ENCODE results near the gene NDUFS6.

NDUFS6 gene

DNA sequence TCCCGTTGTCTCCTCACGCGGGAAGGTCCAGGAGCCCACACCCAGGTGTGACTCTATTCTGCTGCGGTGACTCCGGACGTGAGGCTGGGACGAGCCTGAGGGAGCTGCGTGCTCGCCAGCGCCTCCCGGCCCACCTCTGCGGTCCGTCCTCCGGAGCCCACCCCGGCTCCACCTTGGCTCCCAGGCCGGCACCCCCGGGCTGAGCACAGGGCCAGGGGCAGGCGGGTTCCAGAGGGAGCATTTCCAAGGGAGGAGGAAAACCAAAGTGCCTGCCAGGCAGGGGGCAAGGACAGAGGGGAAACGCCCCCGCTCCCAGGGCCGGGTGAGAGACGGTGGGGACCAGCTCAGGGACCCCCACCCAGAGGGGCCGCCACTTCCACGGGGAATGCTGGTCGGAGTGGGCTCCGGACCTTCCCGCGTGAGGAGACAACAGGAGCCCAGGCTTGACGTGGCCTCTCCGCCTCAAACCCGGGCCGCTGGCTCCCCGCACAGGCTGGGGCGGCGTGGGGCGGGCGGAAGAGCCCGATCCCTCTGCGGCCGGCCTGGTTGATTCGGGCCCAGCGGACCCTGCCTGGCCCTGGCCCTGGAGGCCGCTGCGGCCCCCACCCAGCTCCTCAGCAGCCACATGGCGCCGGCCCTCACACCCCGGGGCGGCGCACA is 55.5 kb downstream of the NDUFS6 start:
- no peak for DNase-seq

GRCh38 chr5:1857256-1857600 is 56.0 kb downstream of the NDUFS6 start:
- DNase-seq = no peak

DNA sequence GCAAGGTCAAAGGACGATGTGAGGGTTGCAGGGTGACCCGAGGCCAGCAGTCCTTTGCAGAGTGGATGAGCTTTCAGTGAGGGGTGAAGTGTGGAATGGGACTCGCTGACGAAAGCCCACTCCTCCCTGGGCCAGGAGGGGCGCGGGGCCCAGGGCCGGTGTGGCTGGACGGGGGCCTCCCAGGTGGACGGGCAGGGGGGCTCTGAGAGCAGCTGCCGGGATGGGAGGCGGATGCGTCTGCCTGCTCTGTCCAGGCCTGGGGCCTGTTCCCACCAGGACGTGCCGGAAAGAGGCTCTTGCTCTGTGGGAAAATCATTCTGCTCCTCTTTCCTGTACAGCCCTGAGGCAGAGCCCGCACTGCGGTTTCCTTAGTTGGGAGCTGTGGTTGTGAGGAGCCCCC is 57.2 kb downstream of the NDUFS6 start:
- no peak for DNase-seq

- DNase-seq = no peak
These were observed 57.9 kb downstream of the NDUFS6 start for GRCh38 chr5:1859099-1859498.

GRCh38 chr5:1860021-1860610 is 58.9 kb downstream of the NDUFS6 start:
- no peak for DNase-seq

- no peak for DNase-seq
These were observed 59.7 kb downstream of the NDUFS6 start for GRCh38 chr5:1860949-1861348.

DNA sequence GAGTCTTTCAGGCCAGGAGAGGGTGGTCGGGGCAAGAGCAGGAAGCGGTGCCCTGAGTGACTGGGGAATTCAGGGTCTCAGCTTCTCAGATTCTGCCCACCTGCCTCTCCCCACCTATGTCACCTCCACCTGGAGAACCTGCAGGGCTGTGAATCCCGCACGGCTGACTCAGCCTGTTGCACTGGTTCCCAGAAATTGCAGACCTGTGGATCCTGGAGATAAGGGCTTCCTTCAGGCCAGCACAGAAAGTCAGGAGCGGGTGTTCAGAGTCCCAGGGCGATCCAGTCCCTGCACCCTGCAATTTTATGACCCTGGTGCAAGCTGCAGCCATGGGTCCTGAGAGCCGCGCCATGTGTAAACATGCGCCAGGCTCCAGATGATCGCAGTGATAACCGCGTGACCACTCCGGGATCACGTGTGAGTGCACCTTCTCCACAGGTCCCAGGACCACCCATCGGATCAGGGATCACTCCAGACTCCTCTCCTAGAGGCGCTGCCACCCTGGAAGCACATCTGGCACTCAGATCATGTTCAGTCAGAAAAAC is 63.8 kb downstream of the NDUFS6 start:
- no peak for DNase-seq

DNA sequence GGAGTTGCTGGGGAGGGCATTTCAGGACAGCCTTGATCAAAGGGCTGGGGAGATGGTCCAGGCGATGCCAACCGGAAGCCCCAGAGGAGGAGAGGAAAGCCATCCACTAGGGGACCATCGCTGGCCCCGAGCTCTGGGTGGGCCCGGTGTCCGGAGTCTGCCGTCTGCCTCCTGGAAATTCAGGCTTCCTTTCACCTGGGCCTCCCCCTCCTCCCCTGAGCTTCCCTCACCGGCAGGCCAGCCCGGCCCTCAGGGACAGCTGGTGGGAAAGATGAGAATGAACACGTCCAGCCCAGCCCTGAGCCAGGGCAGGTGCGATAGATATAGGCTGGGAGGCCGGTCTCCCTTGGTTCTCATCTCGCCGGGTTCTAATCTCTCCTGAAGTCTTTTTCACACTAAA is 64.3 kb downstream of the NDUFS6 start:
- DNase-seq = no peak

Measured in NCI-H1048 (cell line).